Nephron (organoid): ENCODE results near the gene LTBP4.
"Not testable (repeated sequence)": the region's sequence is repeated elsewhere in the genome, so short reads cannot be mapped to it uniquely, and the experiment has no call there.

Experiments
- H3K27ac Mint-ChIP-seq, 3 experiments: 2 replicates each; pipeline ENCODE4 v1.8.0; 2020; ENCODE audit warnings: mixed read lengths in 3 of 3, mild to moderate bottlenecking in 2 of 3, moderate library complexity in 1 of 3
- H3K27me3 Mint-ChIP-seq: 2 replicates; pipeline ENCODE4 v1.8.0; 2021; ENCODE audit warnings: low read depth, mild to moderate bottlenecking, moderate library complexity, mixed read lengths
- H3K36me3 Mint-ChIP-seq: 2 replicates; pipeline ENCODE4 v1.8.0; 2020; ENCODE audit warnings: low read depth, mixed read lengths
- H3K4me1 Mint-ChIP-seq: 2 replicates; pipeline ENCODE4 v1.8.0; 2020; ENCODE audit warnings: mixed read lengths
- H3K4me3 Mint-ChIP-seq, 3 experiments: 2 replicates each; pipeline ENCODE4 v1.8.0; 2020; ENCODE audit warnings: mild to moderate bottlenecking in 3 of 3, mixed read lengths in 3 of 3, moderate library complexity in 2 of 3
- H3K9me3 Mint-ChIP-seq: 2 replicates; pipeline ENCODE4 v1.8.0; 2020; ENCODE audit warnings: mixed read lengths
- TF ChIP-seq, protein P1 (sequence below), 3 experiments: fragments of 200-600 bp; sonication (generic); IDR thresholded peaks; one replicate each; pipeline ENCODE4 v1.5.0; 2021; ENCODE audit warnings: antibody characterized with exemption in 3 of 3; ENCODE audit not compliant: unreplicated experiment in 3 of 3

LTBP4 gene

DNA sequence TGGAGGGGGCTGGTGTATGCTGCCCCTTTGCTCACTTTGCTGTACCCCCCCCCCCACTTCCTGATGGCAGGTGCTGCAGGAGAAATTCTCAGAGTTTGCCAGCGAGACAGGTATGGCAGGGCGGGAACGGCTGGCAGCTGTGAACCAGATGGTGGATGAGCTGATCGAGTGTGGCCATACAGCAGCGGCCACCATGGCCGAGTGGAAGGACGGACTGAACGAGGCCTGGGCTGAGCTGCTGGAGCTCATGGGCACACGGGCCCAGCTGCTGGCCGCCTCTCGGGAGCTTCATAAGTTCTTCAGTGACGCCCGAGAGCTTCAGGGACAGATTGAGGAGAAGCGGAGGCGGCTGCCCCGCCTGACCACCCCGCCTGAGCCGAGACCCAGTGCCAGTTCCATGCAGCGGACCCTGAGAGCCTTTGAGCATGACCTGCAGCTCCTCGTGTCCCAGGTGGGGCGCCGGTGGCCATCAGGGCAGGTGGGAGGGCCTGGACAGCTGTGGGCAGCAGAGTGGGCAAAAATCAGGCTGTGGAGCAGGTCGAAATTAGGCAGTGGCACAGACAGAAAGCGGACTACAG lies 44.1 kb upstream of the LTBP4 start:
- H3K27me3 Mint-ChIP-seq: peaks cover 81% of the 10 kb centered on the region
- H3K4me3 Mint-ChIP-seq: no peak overlapping the region
- no peak overlapping the region for H3K27ac Mint-ChIP-seq

GRCh38 chr19:40559394-40559793 lies 41.8 kb upstream of the LTBP4 start:
- H3K27me3 Mint-ChIP-seq: peaks cover 74% of the 10 kb centered on the region
- no peaks in the 10 kb centered on the region for H3K36me3 Mint-ChIP-seq
- H3K27ac Mint-ChIP-seq: no peak overlapping the region
- H3K4me3 Mint-ChIP-seq: no peak overlapping the region
- no peaks in the 10 kb centered on the region for H3K9me3 Mint-ChIP-seq
- TF ChIP-seq, protein P1, sequence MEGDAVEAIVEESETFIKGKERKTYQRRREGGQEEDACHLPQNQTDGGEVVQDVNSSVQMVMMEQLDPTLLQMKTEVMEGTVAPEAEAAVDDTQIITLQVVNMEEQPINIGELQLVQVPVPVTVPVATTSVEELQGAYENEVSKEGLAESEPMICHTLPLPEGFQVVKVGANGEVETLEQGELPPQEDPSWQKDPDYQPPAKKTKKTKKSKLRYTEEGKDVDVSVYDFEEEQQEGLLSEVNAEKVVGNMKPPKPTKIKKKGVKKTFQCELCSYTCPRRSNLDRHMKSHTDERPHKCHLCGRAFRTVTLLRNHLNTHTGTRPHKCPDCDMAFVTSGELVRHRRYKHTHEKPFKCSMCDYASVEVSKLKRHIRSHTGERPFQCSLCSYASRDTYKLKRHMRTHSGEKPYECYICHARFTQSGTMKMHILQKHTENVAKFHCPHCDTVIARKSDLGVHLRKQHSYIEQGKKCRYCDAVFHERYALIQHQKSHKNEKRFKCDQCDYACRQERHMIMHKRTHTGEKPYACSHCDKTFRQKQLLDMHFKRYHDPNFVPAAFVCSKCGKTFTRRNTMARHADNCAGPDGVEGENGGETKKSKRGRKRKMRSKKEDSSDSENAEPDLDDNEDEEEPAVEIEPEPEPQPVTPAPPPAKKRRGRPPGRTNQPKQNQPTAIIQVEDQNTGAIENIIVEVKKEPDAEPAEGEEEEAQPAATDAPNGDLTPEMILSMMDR (IDR thresholded peaks at IDR 0.05; ENCODE audit: unreplicated experiment in 3 of 3): no peak
- H3K4me1 Mint-ChIP-seq: no peaks in the 10 kb centered on the region

More for the DNA sequence above, 44.1 kb upstream of the LTBP4 start:
- H3K4me1 Mint-ChIP-seq: no peaks in the 10 kb centered on the region
- no peaks in the 10 kb centered on the region for H3K9me3 Mint-ChIP-seq
- H3K36me3 Mint-ChIP-seq: no peaks in the 10 kb centered on the region
- TF ChIP-seq, protein P1 (IDR thresholded peaks at IDR 0.05; ENCODE audit: unreplicated experiment in 3 of 3): no peak

- Mint-ChIP-seq H3K4me1 (no peaks in the 10 kb centered on the region), H3K36me3 (no peaks in the 10 kb centered on the region), H3K4me3 (no peak overlapping the region), H3K27ac (no peak overlapping the region), H3K27me3 (peaks cover 74% of the 10 kb centered on the region), H3K9me3 (no peaks in the 10 kb centered on the region)
- TF ChIP-seq, protein P1 (IDR thresholded peaks at IDR 0.05; ENCODE audit: unreplicated experiment in 3 of 3): no peak
Measured at GRCh38 chr19:40560092-40560507, 41.1 kb upstream of the LTBP4 start.

DNA sequence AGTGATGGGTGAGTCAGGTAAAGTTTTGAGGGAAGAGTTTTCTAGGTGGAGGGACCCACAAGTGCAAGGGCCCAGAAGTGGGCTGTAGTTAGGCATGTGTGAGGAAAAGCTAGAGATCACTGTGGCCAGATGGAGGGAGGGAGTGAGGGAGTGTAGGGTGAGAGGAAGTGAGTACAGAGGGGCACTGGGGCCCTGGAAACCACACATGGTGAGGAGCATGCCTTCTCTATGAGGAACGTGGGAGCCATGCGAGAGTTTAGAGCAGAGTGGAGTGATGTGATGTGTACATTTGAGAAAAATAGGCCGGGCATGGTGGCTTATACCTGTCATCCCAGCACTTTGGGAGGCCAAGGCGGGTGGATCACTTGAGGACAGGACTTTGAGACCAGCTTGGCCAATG lies 39.2 kb upstream of the LTBP4 start:
- H3K4me3 Mint-ChIP-seq: no peak overlapping the region
- H3K9me3 Mint-ChIP-seq: no peaks in the 10 kb centered on the region
- no peaks in the 10 kb centered on the region for H3K4me1 Mint-ChIP-seq
- no peaks in the 10 kb centered on the region for H3K36me3 Mint-ChIP-seq
- TF ChIP-seq, protein P1 (IDR thresholded peaks at IDR 0.05; ENCODE audit: unreplicated experiment in 3 of 3): no peak
- no peak overlapping the region for H3K27ac Mint-ChIP-seq
- peaks cover 78% of the 10 kb centered on the region for H3K27me3 Mint-ChIP-seq

DNA sequence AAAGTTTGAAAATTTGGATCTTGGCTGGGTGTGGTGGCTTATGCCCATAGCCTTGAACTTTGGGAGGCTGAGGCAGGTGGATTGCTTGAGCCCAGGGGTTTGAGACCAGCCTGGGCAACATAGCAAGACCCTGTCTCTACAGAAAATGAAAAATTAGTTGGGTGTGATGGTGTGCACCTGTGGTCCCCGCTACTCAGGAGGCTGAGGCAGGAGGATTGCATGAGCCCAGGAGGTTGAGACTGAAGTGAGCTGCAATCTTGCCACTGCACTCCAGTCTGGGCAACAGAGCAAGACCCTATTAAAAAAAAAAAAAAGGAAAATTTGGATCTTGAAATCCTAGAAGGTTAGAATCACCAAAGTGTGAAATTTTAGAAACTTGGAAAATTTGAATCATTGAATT lies 36.6 kb upstream of the LTBP4 start:
- H3K9me3 Mint-ChIP-seq, H3K27ac Mint-ChIP-seq, H3K36me3 Mint-ChIP-seq, H3K4me3 Mint-ChIP-seq, H3K4me1 Mint-ChIP-seq: not testable (repeated sequence)
- H3K27me3 Mint-ChIP-seq: peaks cover 83% of the 10 kb centered on the region

GRCh38 chr19:40565355-40565754 lies 35.8 kb upstream of the LTBP4 start:
- Mint-ChIP-seq H3K9me3 (no peaks in the 10 kb centered on the region), H3K4me3 (no peak overlapping the region), H3K27me3 (peaks cover 86% of the 10 kb centered on the region), H3K36me3 (no peaks in the 10 kb centered on the region), H3K4me1 (peaks cover 7% of the 10 kb centered on the region), H3K27ac (no peak overlapping the region)
- TF ChIP-seq, protein P1 (IDR thresholded peaks at IDR 0.05; ENCODE audit: unreplicated experiment in 3 of 3): no peak
